GM04503 (cell line): ENCODE measurements around the gene RAD50.
A peak's percentile ranks its signal among the peaks of the same experiment; 100 is the strongest.
"Not testable (repeated sequence)": the region's sequence is repeated elsewhere in the genome, so short reads cannot be mapped to it uniquely, and the experiment has no call there.

Source experiments
- DNase-seq: peaks from one replicate; pipeline ENCODE4 v3.0.0-alpha.2; 2012; ENCODE audit warnings: low read depth

RAD50 gene

GRCh38 chr5:132556763-132557477 is at the start of gene RAD50:
Gene RAD50 (plus strand): TSS chr5:132556977. CDS start chr5:132557325, 348 bp downstream.
- peak; percentile 51 for DNase-seq

DNA sequence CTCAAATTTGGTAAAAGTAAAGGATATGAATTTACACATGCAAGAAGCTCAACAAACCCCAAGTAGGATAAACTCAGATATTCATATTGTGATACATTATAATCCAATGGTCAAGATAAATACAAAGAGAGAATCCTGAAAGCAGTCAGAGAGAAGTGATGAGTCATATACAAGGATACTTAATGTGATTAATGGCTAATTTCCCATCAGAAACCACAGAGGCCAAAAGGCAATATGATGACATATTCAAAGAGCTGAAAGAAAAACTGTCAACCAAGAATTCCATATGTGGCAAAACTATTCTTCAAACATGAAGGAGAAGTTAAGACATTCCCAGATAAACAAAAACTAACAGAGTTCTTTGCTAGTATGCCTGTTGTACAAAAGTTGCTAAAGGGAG is 46.7 kb upstream of the RAD50 start:
- peak; percentile 71 for DNase-seq

- not testable (repeated sequence) for DNase-seq
These were observed 43.0 kb upstream of the RAD50 start for GRCh38 chr5:132513618-132514336.

- DNase-seq = not testable (repeated sequence)
These were observed 34.7 kb upstream of the RAD50 start for GRCh38 chr5:132522067-132522466.

GRCh38 chr5:132524877-132525276 is 31.9 kb upstream of the RAD50 start:
- DNase-seq = not testable (repeated sequence)

GRCh38 chr5:132525299-132525724 is 31.5 kb upstream of the RAD50 start:
- DNase-seq = no peak

- DNase-seq = no peak
These were observed 30.3 kb upstream of the RAD50 start for GRCh38 chr5:132526290-132526973.

GRCh38 chr5:132526974-132527564 is 29.7 kb upstream of the RAD50 start:
- no peak for DNase-seq

- no peak for DNase-seq
These were observed 28.8 kb upstream of the RAD50 start for GRCh38 chr5:132528021-132528420.

- DNase-seq = no peak
These were observed 27.7 kb upstream of the RAD50 start for GRCh38 chr5:132528866-132529634.

GRCh38 chr5:132530946-132531345 is 25.8 kb upstream of the RAD50 start:
- no peak for DNase-seq

DNA sequence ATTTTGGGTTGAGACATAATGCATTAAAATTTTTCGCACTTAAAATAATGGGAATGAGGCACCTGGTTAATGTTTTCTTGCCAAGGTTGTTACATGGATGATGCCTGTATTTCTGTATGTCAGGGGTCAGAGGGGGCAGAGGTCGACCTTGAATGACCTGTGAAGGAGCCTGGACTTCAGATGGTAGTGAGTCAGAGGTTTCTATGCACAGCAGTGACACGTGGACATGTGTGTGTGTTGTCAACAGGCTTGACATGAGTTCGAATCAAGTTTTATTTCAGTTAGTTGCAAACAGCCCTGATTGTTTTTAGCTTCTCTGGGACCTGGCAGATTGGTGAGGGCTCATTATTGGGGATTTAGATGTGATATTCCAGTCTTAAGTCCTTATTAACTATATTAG is 17.1 kb upstream of the RAD50 start:
- DNase-seq = no peak

DNA sequence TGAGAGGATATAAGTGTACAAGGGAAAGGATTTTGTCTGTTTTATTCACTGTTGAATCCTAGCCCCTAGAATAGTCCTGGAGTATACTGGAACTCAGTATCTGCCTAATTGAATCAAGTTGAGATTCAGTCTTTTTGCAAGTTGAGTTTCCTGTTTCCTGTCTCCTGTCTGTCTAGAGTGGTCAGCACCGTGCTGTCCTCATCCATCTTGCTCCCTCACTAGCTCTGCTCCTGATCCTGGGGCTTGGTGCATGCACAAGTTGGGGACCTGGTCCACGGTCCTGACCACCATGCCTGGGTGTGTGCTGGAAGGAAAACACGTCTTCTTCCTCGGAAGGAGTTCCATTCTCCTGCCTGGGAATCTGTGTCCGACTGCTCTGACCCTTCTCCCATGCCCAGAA is 16.6 kb upstream of the RAD50 start:
- no peak for DNase-seq

DNA sequence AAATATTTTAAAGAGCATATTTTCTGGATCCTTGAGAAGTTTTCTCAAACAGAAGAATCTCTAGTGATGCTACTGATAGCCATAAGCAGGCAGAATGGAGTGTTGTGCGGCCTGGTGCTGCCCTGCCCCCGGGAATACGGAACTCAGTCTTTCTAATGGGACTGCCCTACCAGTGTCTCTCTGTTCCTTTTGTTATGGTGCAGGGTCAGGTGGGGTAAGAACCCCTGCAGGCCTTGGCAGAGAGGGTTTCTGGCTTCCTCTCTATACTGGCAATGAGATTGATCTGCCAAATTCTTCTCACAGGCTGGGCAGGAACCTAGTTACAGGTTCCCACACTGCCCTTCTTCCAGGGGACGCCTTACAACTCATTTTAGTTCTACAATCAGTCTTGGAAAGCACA is 16.0 kb upstream of the RAD50 start:
- DNase-seq = no peak

DNA sequence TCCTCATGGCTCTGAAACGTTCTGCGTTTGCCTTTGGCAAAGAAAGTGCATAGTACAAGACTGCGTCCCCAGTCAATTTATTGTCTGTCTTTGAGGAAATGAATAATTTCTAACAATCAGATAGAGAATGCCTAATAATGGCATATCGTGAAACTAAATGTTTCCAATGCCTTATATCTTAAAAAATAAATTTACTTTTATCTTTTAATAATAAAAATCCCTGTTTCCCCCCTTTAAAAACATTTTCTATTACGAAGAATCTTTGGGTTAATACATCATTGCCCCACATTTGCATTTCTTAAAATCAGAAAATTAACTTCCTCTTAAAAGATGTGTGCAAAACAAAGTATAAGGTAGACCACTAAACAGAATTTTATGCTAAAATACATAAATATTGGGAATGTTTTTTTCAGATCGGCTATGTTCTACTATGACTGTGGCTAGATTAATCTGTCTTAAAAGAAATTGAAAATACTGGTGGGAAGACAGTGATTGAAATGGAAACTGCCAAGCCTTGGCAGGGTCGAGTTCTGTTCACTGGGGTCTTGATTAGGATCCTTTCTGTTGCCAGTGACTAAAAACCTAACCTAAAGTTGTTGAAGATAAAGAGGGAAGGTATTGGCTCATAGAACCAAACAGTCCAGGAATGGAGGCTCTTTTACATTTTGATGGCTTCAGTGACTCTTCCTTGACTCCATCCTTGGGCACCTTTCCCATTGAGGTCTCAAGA is 13.1 kb upstream of the RAD50 start, which contains the start of gene IL5:
IL5 (minus strand) TSS at position 51 of the 730 bp plus-strand sequence; CDS start at position 7, 44 bp downstream.
- no peak for DNase-seq

DNA sequence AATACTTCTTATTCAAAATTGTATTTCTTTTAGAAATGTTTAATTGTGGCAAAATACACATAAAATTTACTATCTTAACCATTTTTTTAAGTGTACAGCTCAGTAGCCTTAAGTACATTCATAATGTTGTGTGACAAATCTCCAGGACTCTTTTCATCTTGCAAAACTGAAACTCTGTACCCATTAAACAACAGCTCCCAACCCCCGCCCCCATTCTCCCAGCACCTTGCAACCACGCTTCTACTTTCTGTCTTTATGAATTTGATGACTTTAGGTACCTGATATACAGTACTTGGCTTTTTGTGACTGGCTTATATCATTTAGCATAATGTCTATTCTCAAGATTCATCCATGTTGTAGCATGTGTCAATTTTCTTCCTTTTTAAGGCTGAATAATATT is 10.7 kb upstream of the RAD50 start:
- no peak for DNase-seq

- DNase-seq = no peak
These were observed 9.5 kb upstream of the RAD50 start for GRCh38 chr5:132547269-132547668.

GRCh38 chr5:132548834-132549233 is 7.9 kb upstream of the RAD50 start:
- not testable (repeated sequence) for DNase-seq

- DNase-seq = no peak
These were observed 7.2 kb upstream of the RAD50 start for GRCh38 chr5:132549576-132549975.

GRCh38 chr5:132556153-132556762 is 519 bp upstream of the RAD50 start:
- DNase-seq = no peak
